HepG2 (cell line): ENCODE measurements around the gene ZFAND4. TPM values are rescaled to one million over a fixed set of nuclear protein-coding genes. Genes with fewer than 3 reads are reported as not detected.

Source experiments
- ATAC-seq: fragments of 200-7000 bp; cut with Tn5 transposase; 3 replicates; pipeline ENCODE4 v1.9.1; 2020; ENCODE audit warnings: mild to moderate bottlenecking, moderate library complexity
- BruUV-seq: library from RNA; stranded (reverse); fragments of 400-500 nt; replicated peaks from 2 replicates; lab custom pipeline; 2021; lab: Mats Ljungman, UMichigan
- CTCF ChIA-PET: fragments of 300-600 bp; formaldehyde crosslinking; extraction: SDS; loops from one replicate; lab custom pipeline; 2021; ENCODE audit warnings: low total read pairs, inconsistent platforms, low intra/inter-chr PET ratio; lab: Yijun Ruan, JAX
- POLR2A ChIA-PET: fragments of 350-600 bp; sonication (Branson Sonifier 250); formaldehyde crosslinking; loops from one replicate; lab custom pipeline; 2020; ENCODE audit warnings: antibody characterized with exemption, inconsistent platforms; lab: Yijun Ruan, JAX
- DNase-seq: peaks from one replicate; pipeline ENCODE4 v3.0.0-alpha.2; 2015; ENCODE audit warnings: low spot score
- FAIRE-seq: peaks from 3 replicates; lab custom pipeline; 2011; peaks lifted over from hg19 to GRCh38; lab: Jason Lieb, UNC
- H2AFZ ChIP-seq: one replicate; pipeline ENCODE4 v1.6.1; 2011; ENCODE audit warnings: low read length, inconsistent platforms
- H3K27ac ChIP-seq: fragments of 300-600 bp; 3 replicates; pipeline ENCODE4 v1.8.0; 2011; ENCODE audit warnings: mixed run types, mild to moderate bottlenecking, mixed read lengths, low read length, inconsistent platforms; ENCODE audit not compliant: insufficient read depth; ENCODE audit errors: extremely low read length
- H3K27me3 ChIP-seq, 2 experiments: fragments of 200-600 bp in 1 of 2; 2 replicates in 1 of 2; 3 replicates in 1 of 2; pipeline versions ENCODE4 v1.6.0 to v1.8.0; 2011; ENCODE audit warnings: low read length in 2 of 2, mild to moderate bottlenecking in 2 of 2, moderate library complexity in 2 of 2, inconsistent platforms in 1 of 2; ENCODE audit not compliant: insufficient read depth in 2 of 2, control insufficient read depth in 1 of 2
- H3K36me3 ChIP-seq, 2 experiments: fragments of 200-600 bp in 1 of 2; replicated peaks in 1 of 2; 2 replicates in 1 of 2; 3 replicates in 1 of 2; pipeline versions ENCODE4 v1.5.1 to v1.8.0; 2011; ENCODE audit warnings: low read length in 2 of 2, inconsistent platforms in 1 of 2; ENCODE audit not compliant: insufficient read depth in 2 of 2, control insufficient read depth in 1 of 2
- H3K4me1 ChIP-seq: 2 replicates; pipeline ENCODE4 v1.5.1; 2012; ENCODE audit warnings: low read length, inconsistent platforms; ENCODE audit not compliant: insufficient read depth
- H3K4me2 ChIP-seq: 2 replicates; pipeline ENCODE4 v1.6.0; 2011; ENCODE audit warnings: low read depth, low read length, inconsistent platforms
- H3K4me3 ChIP-seq, 3 experiments: fragments of 200-600 bp in 1 of 3; sonication (generic), shearing (Covaris generic) in 1 of 3; replicated peaks in 1 of 3; 2 replicates each; pipeline ENCODE4 v1.5.1; 2011 to 2016; ENCODE audit warnings: low read length in 3 of 3, inconsistent platforms in 2 of 3, low read depth in 2 of 3, mild to moderate bottlenecking in 2 of 3, control low read depth in 1 of 3, mixed read lengths in 1 of 3; ENCODE audit not compliant: insufficient read depth in 1 of 3
- H3K79me2 ChIP-seq: one replicate; pipeline ENCODE4 v1.6.1; 2011; ENCODE audit warnings: low read length, inconsistent platforms; ENCODE audit not compliant: insufficient read depth
- H3K9ac ChIP-seq: 2 replicates; pipeline ENCODE4 v1.6.0; 2011; ENCODE audit warnings: mild to moderate bottlenecking, low read depth, low read length, inconsistent platforms; ENCODE audit not compliant: insufficient read depth
- H3K9me3 ChIP-seq: 2 replicates; pipeline ENCODE4 v1.5.1; 2012; ENCODE audit warnings: mild to moderate bottlenecking, low read length
- H4K20me1 ChIP-seq: 2 replicates; pipeline ENCODE4 v1.6.0; 2011; ENCODE audit warnings: inconsistent platforms, mild to moderate bottlenecking, low read length, moderate library complexity; ENCODE audit not compliant: insufficient read depth
- ARNT2 ChIP-seq: sonication (generic); formaldehyde crosslinking; IDR thresholded peaks from 2 replicates; pipeline ENCODE4 v1.8.0; 2022; ENCODE audit warnings: mild to moderate bottlenecking, low read depth, missing genetic modification reagents, moderate library complexity
- ATF3 ChIP-seq: sonication (generic); formaldehyde crosslinking; IDR thresholded peaks from 2 replicates; pipeline ENCODE4 v1.4.0; 2020; ENCODE audit warnings: missing genetic modification reagents
- FOXA1 ChIP-seq, 2 experiments: fragments of 450-650 bp in 1 of 2; sonication (generic) in 1 of 2; formaldehyde crosslinking in 1 of 2; IDR thresholded peaks; 2 replicates each; pipeline versions ENCODE4 v1.4.0 to v1.6.1; 2016 to 2020; ENCODE audit warnings: missing genetic modification reagents in 1 of 2
- FOXJ3 ChIP-seq: sonication (generic); formaldehyde crosslinking; IDR thresholded peaks from 2 replicates; pipeline ENCODE4 v1.4.0; 2020; ENCODE audit warnings: missing genetic modification reagents, mild to moderate bottlenecking, borderline replicate concordance
- IRF2 ChIP-seq: IDR thresholded peaks from 2 replicates; pipeline ENCODE4 v1.6.1; 2018; ENCODE audit warnings: missing genetic modification reagents, missing compliant biosample characterization
- MIXL1 ChIP-seq: IDR thresholded peaks from 2 replicates; pipeline ENCODE4 v1.6.1; 2016
- POLR2AphosphoS5 ChIP-seq: IDR thresholded peaks from 2 replicates; pipeline ENCODE4 v1.6.1; 2012; ENCODE audit warnings: low read depth, low read length
- RELA ChIP-seq: sonication (generic); formaldehyde crosslinking; IDR thresholded peaks from 2 replicates; pipeline ENCODE4 v1.4.0; 2020; ENCODE audit warnings: missing genetic modification reagents
- SNAPC4 ChIP-seq: sonication (generic); formaldehyde crosslinking; IDR thresholded peaks from 2 replicates; pipeline ENCODE4 v1.4.0; 2020; ENCODE audit warnings: mild to moderate bottlenecking, missing genetic modification reagents
- ZNF124 ChIP-seq: sonication (generic); formaldehyde crosslinking; IDR thresholded peaks from 2 replicates; pipeline ENCODE4 v1.4.0; 2020; ENCODE audit warnings: missing genetic modification reagents
- ZNF232 ChIP-seq: sonication (generic); formaldehyde crosslinking; IDR thresholded peaks from 2 replicates; pipeline ENCODE4 v1.4.0; 2020; ENCODE audit warnings: missing genetic modification reagents, borderline replicate concordance
- ZNF251 ChIP-seq: sonication (generic); formaldehyde crosslinking; IDR thresholded peaks from 2 replicates; pipeline ENCODE4 v1.9.0; 2021; ENCODE audit warnings: mild to moderate bottlenecking, missing genetic modification reagents
- ZNF503 ChIP-seq: sonication (generic); formaldehyde crosslinking; IDR thresholded peaks from 2 replicates; pipeline ENCODE4 v1.4.0; 2020; ENCODE audit warnings: missing genetic modification reagents
- ZNF670 ChIP-seq: sonication (generic); formaldehyde crosslinking; IDR thresholded peaks from 2 replicates; pipeline ENCODE4 v1.8.0; 2022; ENCODE audit warnings: mild to moderate bottlenecking, missing genetic modification reagents, borderline replicate concordance
- ZNF784 ChIP-seq: sonication (generic); formaldehyde crosslinking; IDR thresholded peaks from 2 replicates; pipeline ENCODE4 v1.5.1; 2020; ENCODE audit warnings: missing genetic modification reagents, mild to moderate bottlenecking, borderline replicate concordance
- WGBS: methylation state at CpG from one replicate; pipeline ENCODE4 v1.1.6; 2017; ENCODE audit warnings: low lambda C conversion rate; 5-methylcytosine and 5-hydroxymethylcytosine counted together
- in situ Hi-C: cut with HindIII; loops from 2 replicates; pipeline ENCODE4 v1.10.0; 2017; ENCODE audit warnings: low pct_unique_long_range_greater_than_20kb; ENCODE audit not compliant: extremely low pct_ligation_motif_present
- intact Hi-C: fragments of 100-400 bp; cut with micrococcal nuclease; formaldehyde crosslinking; loops from one replicate; pipeline ENCODE4 v1.10.0; 2022; ENCODE audit not compliant: unreplicated experiment
- polyA plus RNA-seq, 8 experiments: library from polyadenylated mRNA; depleted of rRNA in 3 of 8; stranded (reverse) in 7 of 8; unstranded in 1 of 8; fragments of >200 nt; fragmentation: Illumina TruSeq in 4 of 8; extraction: Trizol in 4 of 8; gene quantifications; 2 replicates each; pipeline versions ENCODE4 v1.2.1 to v1.2.3, GENCODE V29; 2011 to 2016; ENCODE audit warnings: low read depth in 4 of 8, missing spikeins in 1 of 8, mixed read lengths in 1 of 8; ENCODE audit not compliant: insufficient read depth in 1 of 8
- total RNA-seq, 5 experiments: library from RNA; depleted of rRNA; stranded (reverse); fragments of >200 nt; fragmentation: Illumina TruSeq; extraction: Trizol; gene quantifications; 2 replicates each; pipeline ENCODE4 v1.2.3, GENCODE V29; 2016; ENCODE audit warnings: low read depth in 1 of 5

The ZFAND4 gene
- total and polyA plus RNA-seq, 2 of the 13 experiments (the other 11 are each of a cell fraction or from before 2014, with no cell fraction given): 2.9 to 9.2 TPM

- intact Hi-C loops: no loop called here
- Histone ChIP-seq H3K4me1 (no peaks in the 10 kb centered on the region), H4K20me1 (no peaks in the 10 kb centered on the region), H3K4me3 (no peak overlapping the region), H3K79me2 (no peaks in the 10 kb centered on the region), H3K36me3 (peaks cover 3 to 29% of the 10 kb centered on the region in 2 experiments; a peak in 4 of 5 replicates), H3K9me3 (no peaks in the 10 kb centered on the region), H3K4me2 (no peak overlapping the region), H3K27me3 (no peaks in the 10 kb centered on the region), H2AFZ (no peak overlapping the region), H3K9ac (no peak overlapping the region), H3K27ac (no peak overlapping the region)
- ChIA-PET POLR2A (no interaction called here), CTCF (no interaction called here)
- in situ Hi-C loops: no loop called here
- BruUV-seq: no TSS peak
- DNase-seq (no peak), FAIRE-seq (no peak), ATAC-seq (no peak)
- WGBS: 94% methylated on average over 4 of the region's 4 CpGs
- TF ChIP-seq MIXL1 (CRISPR knock-in tag) (no peak), FOXA1 (IDR thresholded peaks at IDR 0.05) (no peak), FOXA1 (CRISPR knock-in tag; IDR thresholded peaks at IDR 0.05) (no peak), POLR2AphosphoS5 (no peak), ZNF251 (CRISPR knock-in tag) (no peak), IRF2 (no peak), ARNT2 (CRISPR knock-in tag) (no peak), ZNF232 (no peak), SNAPC4 (no peak), ZNF670 (CRISPR knock-in tag) (no peak), RELA (no peak), FOXJ3 (CRISPR knock-in tag) (no peak), ATF3 (CRISPR knock-in tag) (no peak), ZNF503 (CRISPR knock-in tag) (no peak), ZNF124 (CRISPR knock-in tag) (no peak), ZNF784 (CRISPR knock-in tag) (no peak)
Measured at GRCh38 chr10:45646384-45647050, 26.1 kb downstream of the ZFAND4 start.
